Measurements from ENCODE around the gene FBN2.
"Not testable (repeated sequence)": the region's sequence is repeated elsewhere in the genome, so short reads cannot be mapped to it uniquely, and the experiment has no call there.

GRCh38 chr5:128503727-128504126, 34.3 kb downstream of the FBN2 start:
- TF ChIP-seq CTCF (conservative IDR thresholded peaks at IDR 0.05); EZH2 (IDR thresholded peaks at IDR 0.05; ENCODE audit: low read depth): not testable (repeated sequence)
